HS-5 (cell line): Measurements from ENCODE around the gene AMIGO1.
A peak's percentile ranks its signal among the peaks of the same experiment; 100 is the strongest.

Source experiments
- DNase-seq: peaks from one replicate; pipeline ENCODE4 v3.0.0-alpha.2; 2012; ENCODE audit warnings: low read depth

Gene AMIGO1, protein sequence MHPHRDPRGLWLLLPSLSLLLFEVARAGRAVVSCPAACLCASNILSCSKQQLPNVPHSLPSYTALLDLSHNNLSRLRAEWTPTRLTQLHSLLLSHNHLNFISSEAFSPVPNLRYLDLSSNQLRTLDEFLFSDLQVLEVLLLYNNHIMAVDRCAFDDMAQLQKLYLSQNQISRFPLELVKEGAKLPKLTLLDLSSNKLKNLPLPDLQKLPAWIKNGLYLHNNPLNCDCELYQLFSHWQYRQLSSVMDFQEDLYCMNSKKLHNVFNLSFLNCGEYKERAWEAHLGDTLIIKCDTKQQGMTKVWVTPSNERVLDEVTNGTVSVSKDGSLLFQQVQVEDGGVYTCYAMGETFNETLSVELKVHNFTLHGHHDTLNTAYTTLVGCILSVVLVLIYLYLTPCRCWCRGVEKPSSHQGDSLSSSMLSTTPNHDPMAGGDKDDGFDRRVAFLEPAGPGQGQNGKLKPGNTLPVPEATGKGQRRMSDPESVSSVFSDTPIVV

GRCh38 chr1:109509176-109510134 is at the start of gene AMIGO1:
TSS of gene AMIGO1 (minus strand) at chr1:109509727. CDS start at chr1:109508912, 815 bp downstream.
- DNase-seq: no peak

DNA sequence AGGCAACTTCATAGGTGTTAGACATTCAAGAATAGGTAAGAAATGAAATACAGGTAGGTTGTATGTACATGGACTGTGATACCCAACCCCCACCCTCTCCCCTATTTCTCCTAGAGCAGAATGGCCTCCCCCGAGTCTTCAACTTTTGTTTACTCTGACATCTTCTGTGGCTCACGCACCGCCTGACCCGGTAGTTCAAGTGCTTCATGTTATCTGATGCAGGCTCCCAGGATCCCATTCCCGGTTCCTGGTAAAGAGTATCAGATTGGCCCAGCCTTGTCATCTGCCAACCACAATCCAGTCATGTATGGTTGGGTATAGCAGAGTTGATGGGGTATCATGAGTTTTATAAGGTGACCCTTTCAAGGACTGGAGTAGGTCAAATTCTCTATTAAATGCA is 48.0 kb upstream of the AMIGO1 start:
- no peak for DNase-seq

- no peak for DNase-seq
Measured at GRCh38 chr1:109556563-109556962, 47.0 kb upstream of the AMIGO1 start.

DNA sequence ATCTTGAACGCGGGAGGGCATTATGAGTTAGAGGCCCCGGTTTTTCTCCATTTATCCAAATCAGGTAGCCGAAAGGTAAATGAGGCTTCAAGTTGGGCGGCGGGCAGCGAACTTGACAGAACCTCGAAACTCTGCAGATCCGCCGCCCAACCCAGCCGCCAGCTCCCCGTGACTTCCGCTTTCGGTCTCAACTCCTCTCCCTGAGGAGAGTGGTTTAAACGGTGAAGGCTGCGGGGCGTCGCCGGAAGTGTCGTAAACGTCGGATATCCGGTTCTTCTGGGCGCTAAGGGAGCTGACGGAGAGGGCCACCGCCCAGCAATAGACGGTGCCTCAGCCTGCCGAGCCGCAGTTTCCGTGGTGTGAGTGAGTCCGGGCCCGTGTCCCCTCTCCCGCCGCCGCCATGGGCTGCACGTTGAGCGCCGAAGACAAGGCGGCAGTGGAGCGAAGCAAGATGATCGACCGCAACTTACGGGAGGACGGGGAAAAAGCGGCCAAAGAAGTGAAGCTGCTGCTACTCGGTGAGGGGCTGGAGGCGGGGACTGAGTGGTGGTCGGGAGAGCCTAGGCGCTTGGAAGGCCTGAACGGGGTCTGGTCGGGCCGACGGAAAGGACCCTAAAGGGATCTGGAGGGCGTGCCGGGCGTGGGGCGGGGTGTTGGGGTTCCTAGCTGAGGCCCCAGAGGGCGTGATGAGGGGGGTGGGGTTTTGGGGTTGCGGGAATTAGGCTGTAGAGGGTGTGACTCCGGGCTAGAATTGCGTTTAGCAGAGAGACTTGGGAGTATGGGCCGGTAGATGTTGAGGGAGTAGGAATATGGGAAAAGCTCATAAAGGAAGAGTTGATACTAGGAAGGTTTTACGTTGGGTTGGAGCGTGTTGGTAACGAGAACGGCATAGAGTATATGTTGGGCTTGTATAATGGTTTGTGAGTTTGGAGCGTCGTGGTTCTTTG is 39.1 kb upstream of the AMIGO1 start, which contains the start of gene GNAI3:
TSS of gene GNAI3 (plus strand) at position 295 of the 947 bp plus-strand sequence. CDS start at position 401, 106 bp downstream.
- peak; percentile 83 for DNase-seq

- no peak for DNase-seq
Measured at GRCh38 chr1:109547463-109548320, 38.2 kb upstream of the AMIGO1 start.

- peak; percentile 67 for DNase-seq
Measured at GRCh38 chr1:109546311-109547109, 37.0 kb upstream of the AMIGO1 start.

- no peak for DNase-seq
Measured at GRCh38 chr1:109543988-109544735, 34.6 kb upstream of the AMIGO1 start.

DNA sequence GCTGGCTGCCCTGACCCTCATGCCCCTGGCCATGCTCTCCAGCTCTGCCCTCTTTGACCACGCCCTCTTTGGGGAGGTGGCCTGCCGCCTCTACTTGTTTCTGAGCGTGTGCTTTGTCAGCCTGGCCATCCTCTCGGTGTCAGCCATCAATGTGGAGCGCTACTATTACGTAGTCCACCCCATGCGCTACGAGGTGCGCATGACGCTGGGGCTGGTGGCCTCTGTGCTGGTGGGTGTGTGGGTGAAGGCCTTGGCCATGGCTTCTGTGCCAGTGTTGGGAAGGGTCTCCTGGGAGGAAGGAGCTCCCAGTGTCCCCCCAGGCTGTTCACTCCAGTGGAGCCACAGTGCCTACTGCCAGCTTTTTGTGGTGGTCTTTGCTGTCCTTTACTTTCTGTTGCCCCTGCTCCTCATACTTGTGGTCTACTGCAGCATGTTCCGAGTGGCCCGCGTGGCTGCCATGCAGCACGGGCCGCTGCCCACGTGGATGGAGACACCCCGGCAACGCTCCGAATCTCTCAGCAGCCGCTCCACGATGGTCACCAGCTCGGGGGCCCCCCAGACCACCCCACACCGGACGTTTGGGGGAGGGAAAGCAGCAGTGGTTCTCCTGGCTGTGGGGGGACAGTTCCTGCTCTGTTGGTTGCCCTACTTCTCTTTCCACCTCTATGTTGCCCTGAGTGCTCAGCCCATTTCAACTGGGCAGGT is 33.9 kb upstream of the AMIGO1 start:
- DNase-seq: no peak

DNA sequence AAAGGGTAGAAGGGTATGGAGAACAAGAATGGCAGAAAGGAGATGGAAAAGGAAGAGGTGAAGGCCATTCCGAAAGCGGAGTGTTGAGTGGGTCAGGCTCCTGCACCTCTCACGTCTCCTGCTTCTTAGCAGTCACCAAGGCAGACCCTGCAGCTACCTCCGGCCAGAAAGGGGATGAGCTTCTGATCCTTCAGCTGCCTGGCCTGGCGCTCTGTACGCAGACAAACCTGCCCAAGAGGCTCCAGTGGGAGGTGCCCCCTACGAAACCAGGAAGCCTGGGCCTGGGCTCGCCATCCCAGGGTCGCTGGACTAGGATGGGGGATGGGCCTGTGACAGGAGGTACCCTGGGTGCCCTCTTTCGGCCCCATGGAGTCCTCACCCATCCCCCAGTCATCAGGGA is 33.1 kb upstream of the AMIGO1 start:
- DNase-seq: no peak

- DNase-seq: no peak
Measured at GRCh38 chr1:109541102-109541501, 31.6 kb upstream of the AMIGO1 start.

- no peak for DNase-seq
Measured at GRCh38 chr1:109539676-109540075, 30.1 kb upstream of the AMIGO1 start, which contains the start of gene GPR61. TSS of gene GPR61 (plus strand) at chr1:109539872. CDS start at chr1:109543023, 3,151 bp downstream.

DNA sequence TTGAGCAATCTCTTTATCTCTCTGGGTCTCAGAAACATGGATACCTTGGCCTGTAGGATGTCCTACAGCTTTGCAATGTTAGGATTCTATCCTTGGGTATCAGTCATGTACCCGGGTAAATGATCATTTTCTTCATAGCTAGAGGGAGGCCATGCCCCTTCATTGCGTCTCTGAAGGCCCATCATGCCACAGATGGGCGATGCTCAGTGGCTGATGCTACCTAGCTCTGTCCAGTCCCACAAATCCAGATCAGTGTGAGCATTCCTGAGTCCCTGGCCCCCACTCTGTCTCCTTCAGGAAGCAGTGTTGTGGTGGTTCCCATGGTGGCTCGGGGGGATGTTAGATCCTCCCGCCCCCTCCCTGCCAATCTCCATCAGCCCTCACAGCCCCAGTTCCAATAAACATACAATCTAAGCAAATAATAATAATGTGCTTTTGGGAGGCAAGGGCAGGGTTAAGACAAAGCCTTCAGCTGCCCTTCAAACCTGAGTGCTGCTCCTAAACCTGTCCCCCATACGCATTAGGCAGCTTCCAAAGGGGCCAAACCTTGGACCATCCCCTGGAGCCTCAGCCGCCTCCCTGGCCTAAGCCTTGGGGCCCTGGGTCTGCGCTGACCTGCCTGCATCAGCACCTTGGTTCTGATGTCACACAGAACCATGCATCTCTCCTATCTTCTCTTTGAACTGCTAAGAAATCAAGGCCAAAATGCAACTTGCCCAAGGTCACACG is 29.5 kb upstream of the AMIGO1 start:
- no peak for DNase-seq

DNA sequence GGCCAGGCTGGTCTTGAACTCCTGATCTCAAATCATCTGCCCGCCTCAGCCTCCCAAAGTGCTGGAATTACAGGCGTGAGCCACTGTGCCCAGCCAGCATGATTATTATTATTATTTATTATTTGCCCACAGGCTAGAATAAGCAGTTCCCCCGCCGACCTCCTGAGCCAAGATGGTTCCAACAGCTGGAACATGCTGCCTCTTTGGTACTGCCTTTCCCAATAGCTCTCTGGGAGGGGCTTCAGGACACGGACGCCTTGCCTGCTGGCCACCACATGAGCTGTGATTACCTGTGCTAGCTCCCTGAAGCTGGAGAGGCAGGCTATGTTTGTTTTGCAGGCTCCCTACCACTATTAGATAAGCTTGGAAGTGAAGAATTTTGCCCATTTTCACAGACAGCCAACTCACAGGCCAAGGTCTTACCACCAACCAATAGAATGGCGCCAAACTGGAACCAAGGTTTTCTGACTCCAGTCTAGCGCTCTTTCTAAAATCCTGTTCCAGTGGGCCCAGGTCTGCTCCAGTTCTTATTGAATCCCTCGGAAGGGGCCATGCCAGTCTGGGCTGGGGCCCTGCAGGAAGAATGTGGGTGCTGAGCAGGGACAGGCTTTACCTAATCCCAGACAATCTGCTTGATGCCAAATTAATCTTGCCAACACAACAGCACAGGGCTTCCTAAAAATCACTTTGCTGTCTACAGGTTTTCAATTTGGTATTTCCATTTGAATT is 28.1 kb upstream of the AMIGO1 start:
- DNase-seq: no peak

DNA sequence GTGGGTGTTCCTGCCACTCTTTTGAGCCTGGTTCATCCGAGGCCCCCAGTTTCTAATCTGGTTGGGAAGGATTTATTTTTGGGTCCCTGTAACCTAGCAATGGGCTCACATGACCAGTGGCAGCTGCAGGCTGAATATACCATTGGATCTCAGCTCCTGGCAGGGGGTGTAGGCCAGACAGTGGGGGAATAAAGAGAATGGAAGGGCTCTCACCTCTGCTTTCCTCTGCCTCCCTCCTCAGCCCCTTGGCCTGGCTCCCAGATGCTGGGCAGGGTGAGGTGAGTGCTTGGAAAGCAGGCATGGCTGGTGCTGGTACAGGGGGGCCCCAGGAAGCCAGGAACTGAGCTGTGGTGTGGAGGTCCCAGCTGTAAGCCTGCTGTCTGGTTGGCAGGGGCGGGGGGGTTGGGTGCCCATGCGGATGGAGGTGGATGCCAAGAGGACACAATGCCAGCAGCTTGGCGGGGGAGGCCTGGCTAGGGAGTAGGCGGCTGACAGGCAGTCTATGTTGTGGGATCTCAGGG is 26.5 kb upstream of the AMIGO1 start:
- DNase-seq: no peak

- no peak for DNase-seq
Measured at GRCh38 chr1:109535481-109535880, 26.0 kb upstream of the AMIGO1 start.

DNA sequence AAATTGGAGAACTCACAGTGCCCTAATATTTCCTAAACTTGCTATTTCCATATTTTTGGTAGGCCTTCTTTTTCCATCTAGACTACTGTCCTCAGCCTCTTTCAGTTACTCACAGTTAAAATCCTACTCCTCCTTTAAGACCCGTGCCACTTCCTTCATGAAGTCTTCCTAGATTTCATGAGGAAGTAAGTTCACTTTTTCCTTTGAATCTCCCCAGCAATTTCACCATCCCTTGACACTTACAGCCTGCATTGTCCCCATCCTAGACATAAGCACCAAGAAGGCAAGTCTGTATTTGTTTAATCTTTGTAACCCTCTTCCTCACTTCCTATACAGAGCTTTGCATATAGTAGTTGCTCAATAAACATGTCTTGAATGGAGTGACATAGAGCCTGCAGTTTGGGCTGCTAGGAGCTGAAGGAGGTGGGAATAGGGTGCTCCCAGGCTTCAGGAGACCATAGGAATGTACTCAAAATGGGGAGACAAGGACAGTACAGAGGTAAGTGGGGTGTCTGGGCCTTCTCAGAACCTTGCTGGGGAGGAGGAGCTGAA is 24.9 kb upstream of the AMIGO1 start:
- DNase-seq: no peak
